NCI-H1048 (cell line): Measurements from ENCODE around the gene CACNA1C.

Experiments
- DNase-seq: peaks from one replicate; lab custom pipeline; 2025; lab: John Stamatoyannopoulos, UW

CACNA1C gene

DNA sequence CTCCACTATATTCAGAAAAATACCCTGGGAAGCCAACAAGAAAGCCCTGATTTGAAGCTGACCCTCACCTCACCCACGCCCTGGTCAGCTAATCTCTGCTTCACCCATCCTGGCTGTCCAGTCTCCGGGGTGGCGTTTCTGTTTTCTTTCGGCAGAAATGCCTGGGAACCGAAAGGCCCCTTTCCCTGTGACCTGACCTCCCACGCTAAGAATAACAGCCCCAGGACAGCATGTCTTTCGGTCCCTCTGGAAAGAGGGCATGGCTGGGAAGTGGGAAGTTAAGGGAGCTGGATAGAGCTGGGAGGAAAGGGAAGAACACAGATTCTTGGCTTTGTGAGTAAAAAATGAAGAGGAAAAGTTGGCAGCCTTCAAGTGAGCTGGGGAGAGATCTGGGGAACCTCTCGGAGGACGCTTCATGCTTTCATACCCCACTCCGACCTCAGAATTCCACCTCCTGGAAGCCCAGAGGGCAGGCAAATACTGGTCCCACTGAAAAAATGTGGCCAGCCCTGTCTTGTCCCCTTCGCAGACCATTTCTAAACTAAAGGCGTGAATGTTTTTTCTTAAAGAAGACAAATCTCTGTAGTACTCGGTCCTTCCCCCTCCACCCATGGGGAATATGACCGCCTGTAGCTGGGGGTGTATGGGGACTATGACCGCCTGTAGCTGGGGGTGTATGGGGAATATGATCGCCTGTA is 579.0 kb downstream of the CACNA1C start:
- DNase-seq = no peak

DNA sequence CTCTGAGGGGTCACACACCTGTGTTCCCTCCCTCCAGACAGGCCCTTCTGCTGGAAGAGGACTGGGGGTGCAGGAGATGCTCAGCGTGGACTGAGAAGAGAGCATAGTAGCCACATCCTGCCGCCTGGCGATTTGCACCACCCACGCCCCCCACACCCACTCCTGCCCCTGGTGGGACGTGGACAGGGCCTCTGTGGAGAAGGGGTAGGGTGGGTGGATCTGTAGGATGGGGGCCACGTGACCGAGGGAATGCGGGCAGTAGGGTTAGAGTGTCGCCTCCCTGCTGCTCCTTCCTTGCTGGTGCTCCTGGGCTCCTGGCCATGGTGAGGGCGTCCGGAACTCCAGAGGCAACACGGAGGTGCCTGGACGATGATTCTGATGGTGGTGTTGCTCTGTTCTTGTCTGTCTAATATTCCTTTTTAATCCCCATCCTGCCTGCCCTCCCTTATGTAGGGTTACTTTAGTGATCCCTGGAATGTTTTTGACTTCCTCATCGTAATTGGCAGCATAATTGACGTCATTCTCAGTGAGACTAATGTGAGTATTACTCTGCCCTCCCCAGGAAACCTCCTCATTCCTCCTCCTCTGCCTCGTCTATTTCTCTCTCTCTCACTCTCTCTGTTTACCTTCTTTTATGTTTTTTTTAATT is 580.5 kb downstream of the CACNA1C start:
- no peak for DNase-seq

DNA sequence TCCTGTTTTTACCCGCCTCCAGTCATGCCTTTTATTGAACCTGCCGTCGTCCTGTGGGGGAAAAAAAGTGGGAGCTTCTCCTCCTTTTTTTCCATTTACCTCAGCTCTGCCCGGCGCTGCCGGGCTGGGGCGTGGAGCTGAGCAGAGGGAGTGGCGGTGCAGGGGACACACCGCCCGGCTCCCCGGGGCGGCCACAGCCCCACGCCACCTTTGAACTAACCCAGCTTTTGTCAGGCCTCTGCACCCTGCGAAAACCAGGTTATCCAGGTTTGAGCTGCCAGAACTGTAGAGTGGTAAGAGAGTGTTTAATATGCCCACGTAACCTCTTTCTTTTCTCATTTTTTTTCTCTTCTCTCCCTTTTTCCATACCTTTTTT is 581.0 kb downstream of the CACNA1C start:
- DNase-seq = no peak

DNA sequence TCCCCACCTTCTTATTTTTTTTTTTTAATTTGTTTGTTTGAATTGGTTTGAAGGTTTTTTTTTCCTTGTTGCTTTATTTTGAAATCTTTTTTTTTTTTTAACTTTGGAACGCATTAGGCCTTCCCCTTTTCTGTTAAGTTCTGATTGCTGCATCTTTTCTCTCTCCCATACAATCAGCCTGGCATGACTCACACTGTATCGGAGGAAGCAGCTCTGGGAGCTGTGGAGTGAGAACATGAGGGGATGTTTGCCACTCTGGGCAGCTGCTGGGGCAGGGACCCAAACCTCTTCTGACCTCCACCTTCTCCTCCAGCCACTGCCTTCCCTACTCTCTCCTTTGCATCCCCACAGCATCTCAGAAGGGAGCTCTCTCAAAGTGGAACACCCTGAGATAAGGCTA is 581.7 kb downstream of the CACNA1C start:
- no peak for DNase-seq

DNA sequence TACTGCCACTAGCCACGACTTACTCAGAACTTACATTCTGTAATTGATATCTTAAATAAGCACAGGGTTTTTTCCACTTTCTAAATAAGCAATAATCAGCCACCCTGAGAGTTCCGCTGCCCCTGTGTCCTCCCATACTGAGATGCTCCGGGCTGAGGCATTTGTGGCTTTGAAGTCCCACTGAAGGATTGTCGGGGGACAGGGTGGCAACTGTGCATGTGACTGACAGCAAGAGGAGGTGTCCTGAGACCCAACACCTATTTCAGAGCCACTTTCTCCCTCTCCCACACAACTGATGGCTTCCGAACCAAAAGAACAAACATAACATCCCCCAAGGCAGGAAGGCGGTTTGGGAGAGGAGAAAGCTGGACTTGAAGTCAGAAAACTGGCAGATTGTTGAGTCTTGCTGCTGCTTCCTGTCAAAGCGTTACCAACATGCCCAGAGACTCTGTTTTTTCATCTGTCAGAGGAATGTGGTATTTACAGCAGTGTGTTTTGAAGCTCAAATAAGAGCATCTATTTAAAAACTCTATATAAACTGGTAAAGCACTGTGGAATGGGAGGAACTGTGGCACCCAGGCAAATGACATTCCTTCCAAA is 584.1 kb downstream of the CACNA1C start:
- no peak for DNase-seq

DNA sequence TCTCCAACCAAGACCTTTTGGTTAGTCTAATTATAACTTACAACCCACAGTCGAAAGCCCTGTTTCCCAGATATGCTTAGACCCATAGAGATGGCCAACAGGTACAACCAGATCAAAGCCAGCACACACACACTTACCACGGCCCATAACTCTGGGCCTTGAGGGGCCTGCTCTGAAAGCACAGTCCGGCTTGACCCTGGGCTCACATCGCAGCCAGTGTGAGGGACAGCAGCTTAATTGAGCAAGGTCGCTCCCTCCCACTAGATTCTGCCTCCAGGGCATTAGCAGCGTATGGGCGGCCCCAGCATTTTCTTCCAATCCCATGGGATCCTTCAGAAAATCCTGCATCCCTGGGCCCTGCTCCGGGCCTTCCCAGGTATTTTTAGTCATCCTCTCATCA is 584.6 kb downstream of the CACNA1C start:
- DNase-seq = no peak

DNA sequence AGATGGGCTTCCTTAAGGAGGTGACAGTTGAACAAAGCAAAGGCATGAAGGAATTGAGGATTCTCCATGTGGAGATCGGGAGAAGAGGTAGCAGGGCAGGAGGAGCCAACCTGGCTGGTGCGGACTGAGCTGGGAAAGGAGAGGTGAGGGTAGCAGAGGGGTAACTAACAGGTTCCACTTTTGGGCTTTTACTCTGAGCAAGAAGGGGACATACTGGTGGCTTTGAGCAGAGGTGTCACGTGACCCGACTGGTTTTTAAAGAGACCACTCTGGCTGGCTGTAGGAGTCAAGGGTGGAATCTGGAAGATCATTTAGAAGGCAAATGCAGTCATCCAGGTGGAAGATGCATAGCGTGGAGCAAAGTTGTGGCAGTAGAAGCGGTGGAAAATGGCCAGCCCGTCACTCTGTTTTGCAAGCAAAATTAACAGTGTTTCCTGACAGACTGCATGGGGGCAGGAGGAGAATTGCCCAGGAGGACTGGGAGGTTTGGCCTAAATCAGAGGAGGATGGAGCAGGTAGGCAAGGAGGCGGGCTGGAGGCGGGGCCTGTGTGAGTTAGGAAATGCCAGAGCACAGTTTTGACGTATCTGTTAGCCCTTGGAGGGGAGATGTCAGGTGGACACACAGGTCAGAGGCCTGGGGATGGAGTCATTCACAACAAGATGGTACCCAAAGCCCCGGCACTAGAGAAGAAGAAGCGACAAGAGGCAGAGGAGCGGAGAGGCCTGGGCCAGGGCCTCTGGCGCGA is 585.7 kb downstream of the CACNA1C start:
- DNase-seq = no peak

DNA sequence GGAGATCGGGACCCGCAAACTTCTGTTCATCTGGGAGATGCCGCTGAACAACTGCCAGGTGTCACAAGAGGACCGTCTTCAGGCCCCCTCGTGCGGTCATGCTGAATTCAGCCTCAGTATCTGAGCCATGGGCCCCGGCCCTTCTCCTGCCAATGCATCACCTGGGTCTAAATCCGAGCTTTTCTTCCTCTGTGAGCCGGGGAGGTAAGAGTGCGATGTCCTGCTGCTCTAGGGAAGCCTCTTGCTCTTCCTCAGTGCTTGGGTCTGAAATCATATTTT is 586.2 kb downstream of the CACNA1C start:
- DNase-seq = no peak

DNA sequence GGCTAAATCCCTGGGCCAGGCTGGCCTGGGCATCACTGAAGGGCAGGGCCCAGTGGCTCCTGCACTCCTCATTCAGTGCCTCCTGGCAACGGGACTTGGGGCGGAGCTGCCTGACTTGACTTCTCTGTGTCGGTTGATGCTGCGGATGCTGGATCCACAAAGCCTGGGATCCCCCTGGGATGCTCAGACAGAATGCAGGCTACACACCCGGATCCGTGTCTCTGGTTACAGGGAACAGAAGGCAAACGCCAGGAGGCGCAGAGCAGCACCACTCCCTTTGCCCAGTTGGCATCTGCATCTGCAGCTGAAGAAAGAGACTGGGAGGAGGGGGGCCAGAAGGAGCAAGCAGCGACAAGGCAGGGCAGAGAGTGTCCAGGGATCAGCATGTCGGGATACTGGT is 587.5 kb downstream of the CACNA1C start:
- no peak for DNase-seq

DNA sequence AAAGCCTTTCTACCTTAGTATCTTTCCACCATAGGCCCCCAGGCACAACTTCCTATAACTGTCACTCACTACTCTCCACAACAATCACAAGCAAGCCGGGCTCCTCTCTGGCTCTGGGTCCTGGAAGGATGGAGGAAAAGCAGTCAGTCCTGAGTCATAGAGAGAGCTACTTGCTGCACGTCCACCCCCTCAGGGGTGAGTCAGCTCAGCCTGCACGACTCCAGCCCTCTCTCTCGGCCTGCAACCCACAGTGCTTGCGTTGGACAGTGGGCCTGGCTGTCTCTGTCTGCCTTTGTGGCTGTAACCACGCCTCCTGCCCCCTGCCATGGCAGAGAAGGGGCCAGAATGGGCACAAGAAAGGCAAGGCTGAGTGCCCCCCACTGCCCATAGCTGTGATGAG is 587.9 kb downstream of the CACNA1C start:
- no peak for DNase-seq

DNA sequence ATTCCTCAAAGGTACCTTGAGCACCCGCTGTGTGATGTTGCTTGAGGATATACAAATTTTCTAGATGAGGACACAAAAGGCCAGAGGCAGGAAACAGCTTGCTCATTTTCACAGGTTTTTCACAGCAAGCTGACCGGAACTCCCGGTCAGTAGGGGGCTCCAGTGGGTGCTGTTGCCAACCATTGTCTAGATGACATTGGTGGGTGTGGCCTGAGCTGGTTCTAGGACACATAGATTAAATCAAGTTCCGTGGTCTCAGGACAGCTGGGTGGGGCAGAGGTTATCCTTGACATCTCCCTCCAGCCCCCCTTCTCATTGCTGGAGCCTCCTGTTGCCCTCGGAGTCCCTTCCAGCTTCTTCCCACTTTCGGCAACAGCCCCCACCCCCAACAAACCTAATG is 588.4 kb downstream of the CACNA1C start:
- DNase-seq = no peak

DNA sequence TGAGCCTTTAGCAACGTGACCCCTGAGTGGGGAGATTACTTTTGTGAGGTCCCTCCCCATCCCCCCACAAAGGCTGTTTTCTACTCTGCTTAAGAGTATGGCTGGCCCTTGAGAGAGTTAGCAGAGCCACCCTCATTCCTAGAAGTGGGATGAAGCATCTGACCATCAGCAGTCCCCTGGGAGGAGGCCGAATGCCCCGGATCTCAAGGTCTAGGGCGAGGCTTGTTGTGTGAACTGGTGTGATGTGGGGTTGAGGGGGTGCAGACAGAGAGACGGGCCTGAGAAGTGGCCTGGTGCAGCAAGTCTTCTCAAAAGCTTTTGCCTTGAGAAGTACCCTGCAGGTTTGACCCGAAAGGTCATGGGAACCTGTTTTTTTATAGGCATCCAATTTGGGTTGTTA is 589.0 kb downstream of the CACNA1C start:
- no peak for DNase-seq

DNA sequence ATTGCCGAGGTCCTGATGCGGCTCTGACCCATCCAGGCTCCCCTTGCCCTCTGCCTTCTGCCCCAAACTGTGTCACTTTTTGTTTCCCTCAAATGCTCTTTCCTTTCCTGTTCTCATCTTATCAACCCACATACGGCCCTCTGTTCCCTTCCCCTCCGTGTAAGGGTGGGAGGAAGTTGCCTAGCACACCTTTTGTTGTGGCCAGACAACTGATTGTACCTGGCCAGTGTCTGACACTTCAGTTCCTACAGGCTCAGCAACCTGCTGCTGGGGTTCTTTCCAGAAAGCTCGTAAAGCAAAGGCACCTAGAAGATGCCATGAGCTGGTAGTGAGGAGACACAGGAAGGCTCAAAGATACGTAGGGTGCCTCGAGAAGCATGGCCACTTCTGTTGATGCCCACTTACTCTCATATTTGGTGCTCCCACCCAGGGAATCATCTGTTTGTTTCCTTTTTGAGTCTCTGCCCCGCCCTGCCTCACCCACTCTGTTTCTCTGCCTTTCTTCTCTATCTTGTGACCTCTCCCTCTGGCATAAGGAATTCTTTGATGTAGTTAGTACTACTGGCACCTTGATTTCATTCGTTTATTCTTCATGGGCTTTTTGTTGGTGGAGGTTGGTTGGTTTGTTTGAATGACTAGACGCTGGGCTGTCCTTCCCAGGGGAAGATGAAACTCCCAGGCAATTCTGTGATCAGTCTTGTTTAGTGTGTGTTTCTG is 589.5 kb downstream of the CACNA1C start:
- no peak for DNase-seq

DNA sequence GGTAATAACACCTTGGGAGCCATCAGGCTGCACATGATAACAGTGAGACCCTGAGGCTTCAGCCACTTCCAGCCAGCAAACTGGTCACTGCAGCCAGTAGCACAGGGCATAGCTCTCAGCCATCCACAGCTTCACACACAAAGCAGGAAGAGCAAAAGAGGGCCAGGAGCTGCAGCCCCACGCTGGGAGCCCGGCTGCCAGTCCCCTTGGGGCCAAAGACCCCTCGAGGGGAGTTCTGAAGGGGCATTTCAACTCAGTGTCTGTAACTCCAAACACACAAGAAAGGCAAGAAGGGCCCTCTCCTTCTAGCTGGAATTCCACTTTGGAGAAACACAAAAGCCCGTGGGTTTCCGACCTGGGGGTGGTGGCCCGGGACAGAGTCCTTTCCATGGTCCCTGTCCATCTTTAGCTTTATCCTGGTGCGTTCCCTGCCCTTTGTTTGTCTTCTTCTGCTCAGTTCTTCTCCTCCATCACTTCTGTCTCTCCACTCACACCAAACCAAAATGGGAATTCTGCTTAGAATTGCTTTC is 590.2 kb downstream of the CACNA1C start:
- no peak for DNase-seq

DNA sequence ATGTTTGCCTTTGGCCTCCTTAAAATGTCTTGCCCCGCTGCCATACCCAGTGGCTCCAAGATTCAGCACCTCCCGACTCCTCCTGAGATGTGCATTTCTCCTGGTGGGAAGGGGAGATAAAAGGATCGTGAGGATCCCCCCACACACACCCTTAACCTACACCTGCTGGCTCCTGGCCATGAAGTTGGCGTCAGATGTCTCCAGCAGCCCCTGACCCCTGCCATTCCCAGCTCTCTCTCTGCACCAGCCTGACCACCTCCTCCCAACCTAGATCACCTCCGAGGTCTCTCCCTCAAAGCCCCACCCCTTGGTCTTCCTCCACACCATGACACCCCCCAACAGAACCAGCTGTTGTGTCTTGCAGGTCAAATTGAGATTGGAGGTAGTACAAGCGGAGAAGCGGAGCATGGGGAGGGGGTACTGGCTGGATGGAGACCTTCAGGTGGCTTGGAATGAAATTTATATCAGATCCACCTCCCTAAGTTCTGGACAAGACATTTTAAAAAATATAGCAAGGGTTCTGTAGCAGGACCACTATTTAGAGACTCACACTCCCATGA is 590.9 kb downstream of the CACNA1C start:
- no peak for DNase-seq

DNA sequence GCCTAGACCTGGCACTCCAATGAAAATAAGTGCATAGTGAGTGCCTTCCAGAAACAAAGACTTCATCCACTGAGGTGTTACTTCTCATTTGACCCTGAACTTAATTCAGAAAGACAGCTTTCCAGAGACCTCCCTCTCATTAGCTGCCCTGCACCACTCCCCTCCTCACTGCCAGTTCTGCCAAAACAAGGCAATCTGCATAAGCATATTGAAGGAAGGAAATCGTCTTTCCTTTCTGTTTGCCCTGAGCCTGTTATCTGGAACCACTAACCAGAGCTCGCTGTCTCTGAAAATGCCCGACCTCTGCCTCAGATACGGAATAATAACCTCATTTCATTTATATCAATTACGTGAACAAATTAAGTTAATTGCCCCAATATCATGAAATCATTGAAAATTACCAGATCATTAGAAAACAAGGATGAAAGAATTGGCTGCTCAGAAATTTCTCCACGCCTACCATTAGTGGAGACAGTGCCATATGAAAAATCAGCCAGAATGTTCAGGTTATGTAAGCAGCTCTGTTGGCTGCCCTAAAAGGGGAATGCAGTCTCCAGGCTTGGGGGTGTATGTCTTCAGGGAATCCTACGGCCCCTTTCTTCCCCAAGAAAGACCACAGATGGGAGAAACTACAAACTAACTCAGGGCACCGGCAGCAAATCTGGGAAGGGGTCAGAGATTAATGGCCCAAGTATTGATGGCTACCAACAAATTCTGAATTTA is 592.1 kb downstream of the CACNA1C start:
- DNase-seq = no peak

DNA sequence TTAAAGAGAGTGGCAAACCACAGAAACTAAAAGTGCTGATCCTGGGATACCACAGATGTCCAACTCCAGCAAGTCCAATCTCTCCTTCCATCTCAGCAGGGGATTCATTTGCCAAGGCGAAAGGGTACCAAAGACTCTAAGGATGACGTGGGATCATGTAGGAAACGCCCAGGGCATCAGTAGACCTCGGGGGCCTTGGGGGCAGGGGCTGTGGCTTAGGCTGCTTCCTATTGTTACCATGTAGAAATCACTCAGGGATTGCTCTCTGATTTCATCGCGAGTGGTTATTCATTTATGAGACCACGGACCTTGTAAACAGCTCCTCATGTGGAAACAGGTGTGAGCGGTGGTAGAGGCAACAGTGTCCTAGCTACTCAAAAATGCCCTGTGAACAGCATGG is 592.7 kb downstream of the CACNA1C start:
- no peak for DNase-seq

DNA sequence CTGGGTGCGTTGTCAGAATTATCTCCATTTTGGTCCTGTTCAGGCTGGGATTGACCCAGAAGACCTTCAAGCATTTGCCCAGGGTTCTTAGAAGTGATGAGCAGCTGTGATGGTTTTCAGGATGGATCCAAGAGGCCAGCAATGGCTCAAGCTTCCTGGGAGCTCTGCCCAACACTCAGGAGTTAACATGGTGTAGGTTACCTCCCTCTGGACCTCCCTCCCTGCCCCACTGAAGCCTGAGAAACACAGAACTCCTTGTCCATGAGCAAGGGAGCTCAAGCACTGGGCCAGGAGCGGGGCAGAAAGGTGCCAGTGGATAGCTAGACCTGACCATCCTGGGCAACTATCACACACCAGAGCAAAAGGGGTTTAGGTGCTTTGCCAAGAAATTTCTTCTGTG is 593.6 kb downstream of the CACNA1C start:
- no peak for DNase-seq

DNA sequence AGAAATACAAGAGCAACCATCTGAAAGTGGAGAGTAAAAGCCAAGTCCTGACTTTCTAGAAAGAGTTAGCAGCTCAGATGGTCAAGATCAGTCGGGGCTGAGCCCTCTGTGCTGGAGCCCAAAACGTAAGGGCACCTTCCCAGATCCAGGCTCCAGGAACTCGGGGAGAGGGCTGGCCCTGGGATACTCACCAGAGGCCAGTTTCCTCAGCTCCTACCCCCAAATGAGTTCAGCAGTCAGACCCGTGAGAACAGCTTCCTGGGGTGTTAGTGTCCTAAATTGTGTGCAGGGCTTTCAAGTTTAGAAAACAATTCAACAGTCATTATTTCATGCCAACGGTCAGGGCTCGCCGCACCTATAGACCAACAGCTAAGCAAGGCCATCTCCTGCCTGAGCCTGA is 594.4 kb downstream of the CACNA1C start:
- no peak for DNase-seq

DNA sequence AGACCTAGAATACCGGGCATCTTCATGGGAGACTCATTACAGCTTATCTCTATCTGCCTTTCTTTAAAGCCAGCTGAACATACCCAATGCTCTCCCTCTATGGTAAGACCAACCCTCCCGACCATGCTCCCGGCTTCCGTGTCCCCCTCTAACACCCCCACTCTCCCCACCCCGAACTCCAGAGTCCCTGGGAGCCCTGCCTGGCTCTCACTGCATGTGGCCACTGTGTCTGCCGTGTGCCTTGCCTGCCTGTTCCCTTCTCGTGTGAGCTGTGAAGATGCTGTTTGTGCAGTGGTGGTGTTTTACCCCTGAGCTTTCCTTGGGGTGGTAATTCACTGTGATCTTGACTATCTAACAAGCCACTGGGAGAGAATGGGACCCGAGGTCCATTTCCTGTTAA is 595.6 kb downstream of the CACNA1C start:
- DNase-seq = no peak
